GM13976 (cell line): ENCODE results near the gene SV2B.

Experiments
- DNase-seq: peaks from one replicate; pipeline ENCODE4 v3.0.0; 2012; ENCODE audit warnings: low spot score
- in situ Hi-C: fragments of 300-500 bp; cut with MboI; formaldehyde crosslinking; loops from one replicate; pipeline ENCODE4 v1.12.0; 2022; ENCODE audit warnings: low sequenced_read_pairs, mixed read lengths, inconsistent platforms; ENCODE audit not compliant: unreplicated experiment
- TF ChIP-seq, protein P1 (sequence below): IDR thresholded peaks from 2 replicates; pipeline ENCODE4 v1.5.1; 2012; ENCODE audit warnings: borderline replicate concordance, mild to moderate bottlenecking; ENCODE audit not compliant: insufficient read depth; ENCODE audit errors: extremely low read depth, missing control alignments, control extremely low read depth

SV2B gene

DNA sequence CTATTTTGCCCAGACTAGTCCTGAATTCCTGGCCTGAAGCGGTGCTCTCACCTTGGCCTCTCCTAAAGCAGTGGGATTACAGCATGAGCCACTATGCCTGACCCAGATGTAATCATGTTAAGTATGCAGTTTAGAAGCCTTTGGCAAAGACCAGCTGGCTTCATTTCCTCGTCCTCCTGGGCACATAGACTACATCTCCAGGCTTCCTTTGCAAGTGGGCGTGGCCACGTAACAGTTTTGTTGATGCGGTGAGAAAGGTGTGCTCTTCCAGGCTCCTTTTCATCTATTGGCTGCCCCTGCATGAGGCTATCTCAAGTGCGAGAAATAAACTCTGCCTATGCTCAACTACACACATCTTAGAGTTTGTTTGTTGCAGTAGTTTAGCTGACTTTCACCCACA lies 13.0 kb downstream of the SV2B start:
- TF ChIP-seq, protein P1, sequence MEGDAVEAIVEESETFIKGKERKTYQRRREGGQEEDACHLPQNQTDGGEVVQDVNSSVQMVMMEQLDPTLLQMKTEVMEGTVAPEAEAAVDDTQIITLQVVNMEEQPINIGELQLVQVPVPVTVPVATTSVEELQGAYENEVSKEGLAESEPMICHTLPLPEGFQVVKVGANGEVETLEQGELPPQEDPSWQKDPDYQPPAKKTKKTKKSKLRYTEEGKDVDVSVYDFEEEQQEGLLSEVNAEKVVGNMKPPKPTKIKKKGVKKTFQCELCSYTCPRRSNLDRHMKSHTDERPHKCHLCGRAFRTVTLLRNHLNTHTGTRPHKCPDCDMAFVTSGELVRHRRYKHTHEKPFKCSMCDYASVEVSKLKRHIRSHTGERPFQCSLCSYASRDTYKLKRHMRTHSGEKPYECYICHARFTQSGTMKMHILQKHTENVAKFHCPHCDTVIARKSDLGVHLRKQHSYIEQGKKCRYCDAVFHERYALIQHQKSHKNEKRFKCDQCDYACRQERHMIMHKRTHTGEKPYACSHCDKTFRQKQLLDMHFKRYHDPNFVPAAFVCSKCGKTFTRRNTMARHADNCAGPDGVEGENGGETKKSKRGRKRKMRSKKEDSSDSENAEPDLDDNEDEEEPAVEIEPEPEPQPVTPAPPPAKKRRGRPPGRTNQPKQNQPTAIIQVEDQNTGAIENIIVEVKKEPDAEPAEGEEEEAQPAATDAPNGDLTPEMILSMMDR: no peak
- in situ Hi-C loops: no loop called here
- DNase-seq: no peak

DNA sequence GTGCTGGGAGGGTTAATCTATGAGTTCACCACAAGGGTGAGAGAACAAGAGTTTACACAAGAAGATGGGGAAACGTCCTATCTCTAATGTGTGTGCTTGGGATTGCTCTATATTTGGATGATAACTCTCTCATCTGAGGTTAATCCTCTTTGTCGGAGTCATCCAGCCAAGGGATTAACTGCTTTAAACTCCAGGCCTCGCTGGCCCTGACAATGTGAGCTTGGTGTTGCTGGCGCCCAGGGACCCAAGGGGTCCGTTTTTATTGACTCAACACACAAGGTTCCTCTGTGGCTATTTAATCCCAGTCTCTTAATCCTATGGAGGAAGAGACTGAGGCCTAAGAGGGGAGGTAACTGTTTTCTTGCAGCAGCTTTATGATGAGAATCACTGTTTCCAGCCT lies 14.2 kb downstream of the SV2B start:
- TF ChIP-seq, protein P1: no peak
- in situ Hi-C loops: no loop called here
- no peak for DNase-seq

DNA sequence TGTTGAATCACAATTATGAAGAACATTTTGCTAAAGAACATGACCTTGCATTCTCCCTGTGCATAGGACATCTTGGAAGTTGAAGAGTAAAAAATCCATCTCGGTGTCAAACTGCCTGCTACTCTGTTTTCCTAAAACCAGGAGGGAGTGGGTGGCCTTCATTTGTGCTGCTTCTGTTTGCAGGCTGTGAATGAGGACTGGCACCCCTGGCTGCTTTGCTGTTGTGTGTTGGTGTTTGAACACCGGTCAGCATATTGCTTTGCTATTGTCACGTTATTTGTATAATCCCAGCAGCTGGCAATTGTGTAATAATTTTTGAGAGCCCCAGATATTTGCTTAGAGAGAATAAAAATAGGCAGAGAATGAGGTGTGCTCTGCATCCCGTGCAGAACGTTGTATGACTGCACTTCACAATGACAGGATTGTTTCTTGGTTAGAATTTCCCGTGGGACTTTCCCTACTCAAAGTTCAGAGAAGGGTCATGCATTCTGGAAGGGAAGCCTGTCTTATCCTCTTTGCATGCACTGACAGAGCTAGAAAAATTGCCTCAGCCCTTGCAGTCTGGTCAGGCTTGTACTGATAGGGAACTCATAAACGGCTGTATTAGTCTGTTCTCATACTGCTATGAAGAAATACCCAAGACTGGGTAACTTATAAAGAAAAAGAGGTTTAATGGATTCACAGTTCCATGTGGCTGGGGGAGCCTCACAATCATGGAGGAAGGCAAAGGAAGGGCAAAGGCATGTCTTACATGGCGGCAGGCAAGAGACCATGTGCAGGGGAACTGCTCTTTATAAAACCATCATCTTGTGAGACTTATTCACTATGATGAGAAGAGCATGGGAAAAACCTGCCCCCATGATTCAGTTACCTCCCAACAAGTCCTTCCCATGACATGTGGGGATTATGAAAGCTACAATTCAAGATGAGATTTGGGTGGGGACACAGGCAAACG lies 16.3 kb downstream of the SV2B start:
- DNase-seq: peak; percentile 81
- TF ChIP-seq, protein P1: no peak
- in situ Hi-C loops: no loop called here

DNA sequence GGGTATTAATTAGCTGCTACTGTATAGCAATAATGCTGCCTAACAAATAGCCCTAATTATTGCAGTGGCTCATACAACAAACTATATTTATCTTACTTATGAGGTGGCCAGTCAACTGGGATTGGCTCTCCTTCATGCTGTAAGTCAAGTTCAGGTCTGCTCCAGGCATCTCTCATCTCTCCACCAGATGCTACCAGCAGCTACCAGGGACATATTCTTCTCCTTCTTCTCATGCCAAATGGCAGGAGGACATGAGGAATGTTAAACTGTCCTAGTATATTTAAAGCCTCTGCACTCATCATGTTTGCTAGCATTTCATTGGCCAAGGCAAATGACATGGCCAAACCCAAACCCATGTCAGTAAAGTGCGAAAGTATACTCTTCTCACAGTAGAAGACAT lies 17.3 kb downstream of the SV2B start:
- in situ Hi-C loops: no loop called here
- no peak for DNase-seq
- TF ChIP-seq, protein P1: no peak

DNA sequence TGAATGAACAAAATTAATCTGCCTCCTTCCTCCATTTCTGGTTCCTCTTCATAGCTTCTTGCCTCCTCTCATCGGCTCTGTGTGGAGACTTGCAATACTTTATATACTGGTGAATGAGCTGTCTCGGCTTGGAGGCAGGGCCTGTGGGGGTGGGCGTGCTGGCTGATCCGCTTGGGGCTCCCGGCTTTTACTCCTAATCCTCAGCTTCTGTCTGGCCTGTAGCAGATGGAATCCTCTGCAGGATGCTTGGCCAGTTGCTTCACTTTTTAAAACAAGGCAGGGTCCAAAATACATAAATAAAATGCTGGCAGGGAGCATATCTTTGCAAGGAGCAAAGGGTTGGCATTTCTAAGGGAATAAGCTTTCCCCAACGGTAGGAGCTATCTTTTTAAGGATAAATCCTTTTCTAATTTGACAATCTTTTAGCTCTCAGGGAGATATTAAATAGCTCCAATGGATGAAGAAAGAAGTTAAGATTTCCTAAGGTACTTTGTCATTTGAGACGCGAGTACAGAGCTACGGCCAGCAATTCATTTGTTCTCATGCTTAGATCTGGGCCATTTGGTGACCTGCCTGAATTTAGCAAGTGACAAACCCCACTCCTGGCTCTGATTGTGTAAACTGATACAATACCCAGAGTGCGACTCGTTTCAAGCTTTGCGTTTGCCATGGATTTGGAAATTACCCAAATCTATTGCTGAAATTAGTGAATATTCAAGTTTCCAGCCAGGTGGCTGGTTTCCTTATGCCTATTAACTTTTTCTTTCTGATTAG lies 18.9 kb downstream of the SV2B start:
- DNase-seq: no peak
- in situ Hi-C loops: no loop called here
- TF ChIP-seq, protein P1: no peak

DNA sequence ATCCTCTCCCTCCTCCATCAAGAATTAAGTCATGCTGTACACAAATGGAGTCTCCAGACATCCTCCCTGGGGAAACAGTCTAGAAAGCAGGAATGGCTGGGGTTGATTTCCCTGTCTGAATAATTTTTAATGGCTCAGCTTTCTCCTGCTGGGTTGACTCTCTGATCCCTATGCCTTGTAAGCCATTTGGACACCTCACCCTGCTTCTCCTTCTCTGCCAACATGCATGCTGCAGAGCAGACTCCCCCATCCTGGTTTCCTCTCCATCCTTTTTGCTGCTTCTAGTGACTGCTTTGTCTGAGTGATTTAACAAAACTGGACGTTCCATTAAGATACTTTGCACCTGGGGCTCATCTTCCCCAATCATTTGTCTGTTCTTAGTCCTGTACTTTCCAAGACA lies 22.2 kb downstream of the SV2B start:
- in situ Hi-C loops: no loop called here
- no peak for DNase-seq
- TF ChIP-seq, protein P1: no peak
